HUES64 (cell line): ENCODE data around the gene RHD.
A peak's percentile ranks its signal among the peaks of the same experiment; 100 is the strongest.
"Not testable (repeated sequence)": the region's sequence is repeated elsewhere in the genome, so short reads cannot be mapped to it uniquely, and the experiment has no call there.

ENCODE experiments used
- H3K27ac ChIP-seq: 2 replicates; pipeline ENCODE4 v1.7.0; 2013; ENCODE audit warnings: low read depth, low read length, inconsistent platforms
- H3K27me3 ChIP-seq: 2 replicates; pipeline ENCODE4 v1.6.1; 2013; ENCODE audit warnings: mild to moderate bottlenecking, low read length; ENCODE audit not compliant: insufficient read depth
- H3K36me3 ChIP-seq: 2 replicates; pipeline ENCODE4 v1.6.1; 2013; ENCODE audit warnings: mild to moderate bottlenecking, low read length; ENCODE audit not compliant: insufficient read depth
- H3K4me1 ChIP-seq: 2 replicates; pipeline ENCODE4 v1.6.1; 2013; ENCODE audit warnings: mild to moderate bottlenecking, low read length, moderate library complexity; ENCODE audit not compliant: insufficient read depth
- H3K4me3 ChIP-seq: 2 replicates; pipeline ENCODE4 v1.5.1; 2013; ENCODE audit warnings: mild to moderate bottlenecking, low read length, moderate library complexity
- H3K9ac ChIP-seq: 2 replicates; pipeline ENCODE4 v1.6.1; 2013; ENCODE audit warnings: mild to moderate bottlenecking, low read depth, low read length
- H3K9me3 ChIP-seq: 2 replicates; pipeline ENCODE4 v1.6.1; 2013; ENCODE audit warnings: low read depth, low read length; ENCODE audit not compliant: insufficient read depth
- WGBS: fragments of 150-250, 120-280 bp; methylation state at CpG from one replicate; pipeline ENCODE4 v1.1.7; 2013; ENCODE audit warnings: missing lambda C conversion rate; 5-methylcytosine and 5-hydroxymethylcytosine counted together

RHD gene

DNA sequence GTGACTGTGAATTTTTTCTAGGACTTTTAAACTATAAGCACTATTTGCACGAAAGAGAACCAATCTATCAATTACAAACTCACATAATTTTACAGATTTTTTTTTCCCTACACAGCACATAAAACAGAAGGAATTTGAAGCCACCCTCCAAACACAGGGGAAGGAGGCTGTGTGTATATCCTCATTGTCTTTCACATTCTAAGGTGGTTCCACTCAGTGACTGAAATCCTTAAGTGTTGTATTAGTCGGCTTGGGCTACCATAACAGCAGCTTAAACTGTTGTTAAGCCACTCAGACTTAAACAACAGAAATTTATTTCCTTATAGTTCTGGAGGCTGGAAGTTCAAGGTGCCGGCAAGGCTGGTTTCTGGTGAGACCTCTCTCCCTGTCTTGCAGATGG, 12.0 kb upstream of the RHD start:
- H3K9me3 ChIP-seq, H3K4me3 ChIP-seq, H3K36me3 ChIP-seq, H3K4me1 ChIP-seq, H3K9ac ChIP-seq, H3K27me3 ChIP-seq, H3K27ac ChIP-seq: not testable (repeated sequence)
- 95% methylated on average over 2 of the region's 3 CpGs for WGBS

DNA sequence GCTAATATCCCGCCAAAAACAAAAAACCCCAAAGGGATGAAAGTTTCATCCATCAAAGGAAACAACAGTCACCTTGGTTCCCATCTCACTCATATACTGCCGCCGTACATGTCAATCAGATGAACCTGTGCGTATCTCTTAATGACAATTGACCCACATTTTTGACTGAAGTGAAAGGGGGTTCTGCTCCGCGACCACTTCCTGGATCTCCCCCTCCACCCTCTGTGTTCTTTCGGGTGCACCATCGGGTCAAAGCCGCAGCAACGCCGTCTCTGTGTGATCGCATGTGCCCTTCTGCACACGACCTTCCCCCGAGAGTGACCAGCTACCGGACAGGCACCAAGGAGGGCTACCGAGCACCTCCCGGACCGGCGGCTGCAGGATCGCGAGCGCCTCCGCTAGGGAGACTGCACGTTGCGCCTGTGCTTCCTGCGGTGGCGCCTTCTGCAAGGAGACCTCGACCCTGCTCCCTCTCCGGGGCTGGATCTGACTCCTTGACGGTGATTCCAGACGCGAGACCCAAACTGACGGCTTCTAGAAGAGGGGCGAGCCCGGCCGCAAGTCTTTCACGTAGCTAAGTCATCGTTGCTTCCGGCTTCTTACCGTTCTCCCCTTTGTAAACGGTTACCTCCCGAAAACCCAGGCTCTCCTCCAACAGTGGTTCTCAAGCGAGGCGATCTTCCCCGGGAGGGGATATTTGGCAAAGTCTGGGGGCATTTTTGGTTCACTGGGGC, 5.6 kb upstream of the RHD start:
- Histone ChIP-seq H3K9ac (peak overlapping the region; percentile 63), H3K4me3 (peak overlapping the region; percentile 70)
- H3K27ac ChIP-seq, H3K9me3 ChIP-seq, H3K27me3 ChIP-seq, H3K4me1 ChIP-seq, H3K36me3 ChIP-seq: not testable (repeated sequence)
- WGBS = under 1% methylated on average over 24 of the region's 45 CpGs

DNA sequence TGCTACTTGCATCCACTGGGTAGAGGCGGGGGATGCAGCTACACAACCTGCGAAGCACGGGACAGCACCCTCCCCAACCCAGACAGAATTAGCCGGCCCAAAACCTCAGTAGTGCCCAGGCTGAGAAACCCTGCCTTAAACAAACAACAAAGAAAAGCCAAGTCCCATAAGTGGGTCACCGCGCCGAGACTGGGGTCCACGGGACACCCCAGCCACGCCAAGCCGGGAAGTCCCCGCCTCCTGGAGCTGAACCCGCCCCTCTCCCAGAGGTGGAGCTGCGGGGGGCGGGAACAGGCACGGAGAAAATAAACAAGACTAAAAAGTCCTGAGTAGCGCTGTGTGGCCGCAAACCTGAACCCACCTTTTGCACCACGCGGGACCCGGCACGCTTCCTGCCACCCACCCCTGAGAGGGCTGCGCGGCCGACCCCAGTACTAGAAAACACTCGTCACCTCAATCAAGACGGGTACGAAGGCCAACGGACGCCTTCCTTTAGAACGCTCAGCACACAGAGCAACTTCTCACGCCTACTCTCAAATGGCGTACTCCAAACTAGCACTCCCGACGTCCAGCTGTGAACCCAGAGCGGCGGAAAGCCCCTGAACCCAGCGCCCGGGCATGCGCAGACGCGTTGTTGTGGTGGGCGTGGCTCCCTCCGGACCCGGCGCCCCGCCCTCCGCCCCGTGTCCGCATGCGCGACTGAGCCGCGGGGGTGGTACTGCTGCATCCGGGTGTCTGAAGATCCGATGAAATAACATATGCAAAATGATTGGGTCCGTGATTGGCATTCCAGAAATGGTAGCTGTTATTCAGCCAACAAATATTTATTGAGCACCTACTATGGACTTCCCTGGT, 4.8 kb upstream of the RHD start:
- not testable (repeated sequence) for H3K4me1 ChIP-seq, H3K9me3 ChIP-seq, H3K27me3 ChIP-seq, H3K36me3 ChIP-seq
- peak overlapping the region; percentile 87; the same call in 1 of the 2 replicates for H3K27ac ChIP-seq
- H3K9ac ChIP-seq = peak overlapping the region; percentile 52; the same call in 1 of the 2 replicates
- H3K4me3 ChIP-seq = peak overlapping the region; percentile 54
- 0% methylated on average over 29 of the region's 56 CpGs for WGBS

DNA sequence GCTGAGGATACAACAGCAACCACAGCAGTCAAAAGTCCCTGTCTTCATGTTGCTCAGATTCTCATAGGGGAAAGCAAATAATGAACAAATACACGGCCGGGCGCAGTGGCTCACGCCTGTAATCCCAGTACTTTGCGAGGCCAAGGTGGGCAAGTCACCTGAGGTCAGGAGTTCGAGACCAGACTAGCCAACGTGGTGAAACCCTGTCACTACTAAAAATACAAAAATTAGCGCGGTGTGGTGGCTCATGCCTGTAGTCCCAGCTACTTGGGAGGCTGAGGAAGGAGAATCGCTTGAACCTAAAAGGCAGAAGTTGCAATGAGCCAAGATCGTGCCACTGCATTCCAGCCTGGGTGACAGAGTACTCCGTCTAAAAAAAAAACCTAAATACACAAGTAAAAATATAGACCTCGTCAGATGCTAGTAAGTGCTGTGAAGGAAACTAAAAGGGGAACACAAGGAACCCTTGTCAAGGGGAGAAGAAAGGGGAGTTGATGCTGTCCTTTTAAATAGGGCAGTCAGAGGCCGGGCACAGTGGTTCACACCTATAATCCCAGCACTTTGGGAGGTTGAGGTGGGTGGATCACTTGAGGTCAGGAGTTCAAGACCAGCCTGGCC, 4.1 kb upstream of the RHD start:
- H3K4me1 ChIP-seq, H3K27me3 ChIP-seq, H3K9me3 ChIP-seq, H3K36me3 ChIP-seq, H3K9ac ChIP-seq, H3K27ac ChIP-seq: not testable (repeated sequence)
- H3K4me3 ChIP-seq = peak overlapping the region; percentile 54
- 62% methylated on average over 12 of the region's 14 CpGs for WGBS

DNA sequence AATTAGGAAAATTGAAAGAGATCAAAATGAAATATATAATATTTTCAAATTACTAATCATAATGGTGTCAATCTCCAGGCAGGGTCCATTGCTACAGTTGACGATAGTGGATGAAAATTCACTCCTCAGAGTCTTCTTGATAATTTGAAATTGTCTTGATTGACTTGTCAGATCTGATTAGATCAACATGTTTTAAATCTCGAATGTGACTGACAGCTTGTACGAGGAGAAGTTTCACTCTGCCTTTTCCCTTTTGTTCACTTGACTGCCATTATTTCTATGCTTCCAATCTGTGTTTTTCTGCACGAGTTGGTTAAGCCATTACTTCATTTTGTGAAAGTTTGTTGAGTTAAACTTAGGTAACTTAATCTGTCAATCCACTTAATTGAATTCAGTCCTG, 3.3 kb downstream of the RHD start:
- not testable (repeated sequence) for H3K27ac ChIP-seq, H3K9ac ChIP-seq, H3K27me3 ChIP-seq, H3K4me1 ChIP-seq, H3K4me3 ChIP-seq, H3K36me3 ChIP-seq, H3K9me3 ChIP-seq
- WGBS = 94% methylated on average over 2 of the region's 4 CpGs

DNA sequence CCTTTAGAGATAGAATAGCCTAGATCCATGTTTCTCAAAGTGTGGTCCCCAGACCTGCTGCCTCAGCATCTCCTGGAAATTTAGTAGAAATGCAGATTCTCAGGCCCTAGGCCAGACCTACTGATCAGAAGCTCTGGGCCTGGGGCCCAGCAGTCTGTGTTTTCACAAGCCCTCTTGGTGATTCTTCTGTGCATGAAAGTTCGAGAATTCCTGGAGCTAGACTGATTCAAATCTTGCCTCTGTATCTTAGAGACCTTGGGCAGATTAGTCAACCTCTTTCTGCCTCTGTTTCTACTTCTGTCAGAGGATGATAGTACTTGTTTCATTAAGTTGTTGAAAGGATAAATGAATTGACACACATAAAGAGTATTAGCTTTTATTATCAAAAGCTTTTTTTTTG, 5.0 kb downstream of the RHD start:
- not testable (repeated sequence) for H3K4me3 ChIP-seq, H3K27ac ChIP-seq, H3K36me3 ChIP-seq, H3K27me3 ChIP-seq, H3K4me1 ChIP-seq, H3K9me3 ChIP-seq, H3K9ac ChIP-seq
- 91% methylated on average over 1 of the region's 1 CpG for WGBS

DNA sequence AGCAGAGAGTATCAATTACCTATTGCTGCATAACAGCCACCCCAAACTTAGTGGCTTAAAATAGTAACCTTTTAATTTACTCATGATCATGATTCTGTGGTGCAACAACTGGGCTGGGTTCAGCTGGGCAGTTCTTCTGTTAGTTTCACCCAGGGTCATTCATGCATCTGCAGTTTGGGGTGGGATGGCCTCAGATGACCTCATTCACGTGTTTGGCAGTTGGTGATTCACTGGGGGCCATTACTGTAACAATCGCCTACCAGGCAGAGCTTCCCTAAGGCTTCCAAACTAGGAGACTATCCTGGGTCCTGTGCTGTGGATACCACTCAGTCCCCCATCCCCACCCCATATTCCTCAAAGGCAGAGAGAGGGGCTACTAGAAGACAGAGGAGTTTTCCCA, 6.0 kb downstream of the RHD start:
- not testable (repeated sequence) for H3K27ac ChIP-seq

DNA sequence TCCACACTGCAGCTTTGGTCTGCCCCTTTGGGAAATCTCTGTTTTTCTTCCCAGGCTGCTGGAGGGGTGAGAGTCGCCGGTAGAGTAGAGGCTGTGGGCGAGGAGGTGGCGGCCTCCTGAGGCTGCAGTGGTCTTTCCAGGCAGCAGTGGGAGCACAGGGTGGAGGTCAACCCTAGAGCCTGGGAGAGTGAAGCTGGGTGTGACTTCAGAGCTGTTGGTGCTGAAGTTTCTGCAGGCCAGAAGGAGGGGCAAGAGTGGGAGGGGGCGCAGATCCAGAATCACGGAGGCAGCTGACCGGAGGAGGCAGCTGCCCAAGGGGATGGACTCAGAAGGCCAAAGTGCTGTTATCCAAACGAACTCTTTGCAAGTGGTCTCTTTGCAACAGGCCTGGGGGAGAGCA, 6.5 kb downstream of the RHD start:
- not testable (repeated sequence) for H3K9me3 ChIP-seq, H3K27me3 ChIP-seq, H3K36me3 ChIP-seq, H3K27ac ChIP-seq, H3K4me3 ChIP-seq, H3K4me1 ChIP-seq, H3K9ac ChIP-seq
- WGBS = 87% methylated on average over 4 of the region's 8 CpGs

More for the DNA sequence above, 6.0 kb downstream of the RHD start:
- H3K36me3 ChIP-seq, H3K4me3 ChIP-seq, H3K27me3 ChIP-seq, H3K4me1 ChIP-seq, H3K9ac ChIP-seq, H3K9me3 ChIP-seq: not testable (repeated sequence)
- 69% methylated on average over 2 of the region's 2 CpGs for WGBS

DNA sequence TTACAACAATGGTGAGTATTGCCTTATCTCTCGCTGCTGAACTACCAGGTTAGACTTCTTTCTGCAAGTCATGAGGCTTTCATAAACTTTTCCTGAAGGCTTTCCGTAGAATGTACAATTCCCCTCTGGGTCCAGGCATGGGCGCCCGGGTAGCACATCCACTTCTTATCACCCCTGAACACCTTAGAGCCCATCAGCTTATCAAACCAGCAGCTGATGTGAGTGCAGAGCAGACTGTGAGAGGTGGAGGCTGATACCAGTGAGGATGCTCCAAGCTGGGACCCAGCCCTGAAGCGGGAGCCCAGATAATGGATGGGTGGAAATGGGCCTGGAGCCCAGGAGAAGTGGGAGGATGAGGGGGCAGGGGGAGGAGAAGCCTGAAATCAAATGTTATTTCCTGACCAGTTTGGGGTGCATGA, 7.4 kb downstream of the RHD start:
- 92% methylated on average over 4 of the region's 5 CpGs for WGBS
- not testable (repeated sequence) for H3K4me3 ChIP-seq, H3K9me3 ChIP-seq, H3K27me3 ChIP-seq, H3K9ac ChIP-seq, H3K4me1 ChIP-seq, H3K36me3 ChIP-seq, H3K27ac ChIP-seq

DNA sequence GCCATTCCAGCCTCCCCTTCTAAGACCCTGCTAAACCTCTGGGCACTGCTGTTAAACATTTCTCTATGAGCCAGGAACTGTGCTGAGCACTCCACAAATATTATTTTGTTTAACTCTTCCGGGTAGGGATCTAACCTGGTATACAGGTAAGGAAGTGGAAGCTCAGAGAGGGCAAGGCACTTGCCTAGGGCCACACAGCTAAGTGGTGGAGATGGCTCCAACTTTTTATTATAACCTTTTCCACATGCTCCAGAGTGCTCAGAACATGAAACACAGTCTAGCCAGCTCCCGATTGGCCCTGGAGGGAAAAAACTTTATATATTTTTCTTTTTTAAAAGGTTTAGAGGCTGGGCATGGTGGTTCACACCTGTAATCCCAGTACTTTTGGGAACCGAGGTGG, 13.6 kb downstream of the RHD start:
- H3K4me1 ChIP-seq, H3K27ac ChIP-seq, H3K27me3 ChIP-seq, H3K9ac ChIP-seq, H3K4me3 ChIP-seq, H3K36me3 ChIP-seq, H3K9me3 ChIP-seq: not testable (repeated sequence)
- 93% methylated on average over 3 of the region's 3 CpGs for WGBS

DNA sequence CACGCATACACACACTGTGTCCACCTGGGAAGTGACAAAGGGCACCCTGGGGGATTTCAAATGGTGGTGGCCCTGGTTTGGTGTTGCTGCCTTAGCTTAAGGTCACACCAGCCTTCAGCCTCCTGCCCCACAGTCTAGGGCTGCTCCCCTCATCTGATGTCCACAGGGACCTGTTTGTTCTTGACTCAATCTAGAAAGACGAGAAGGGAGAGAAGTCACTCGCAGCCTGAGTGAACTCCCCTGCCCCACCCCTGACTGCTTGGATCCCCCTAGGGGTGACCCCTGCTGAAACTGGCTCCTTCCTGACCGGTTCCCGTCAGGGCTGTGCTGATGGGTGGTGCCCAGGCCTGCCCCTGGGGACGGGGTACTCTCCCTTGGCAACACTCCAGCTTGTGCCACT, 14.9 kb downstream of the RHD start:
- H3K27me3 ChIP-seq, H3K27ac ChIP-seq, H3K36me3 ChIP-seq, H3K9me3 ChIP-seq, H3K4me3 ChIP-seq, H3K9ac ChIP-seq, H3K4me1 ChIP-seq: not testable (repeated sequence)
- 91% methylated on average over 3 of the region's 6 CpGs for WGBS
